RWPE2 (cell line): ENCODE results near the gene ADK.
"Not testable (repeated sequence)": the region's sequence is repeated elsewhere in the genome, so short reads cannot be mapped to it uniquely, and the experiment has no call there.

ENCODE experiments used
- ATAC-seq: fragments of 200-7000 bp; cut with Tn5 transposase; 3 replicates; pipeline ENCODE4 v1.9.1; 2021; ENCODE audit warnings: low read depth
- DNase-seq: peaks from one replicate; pipeline ENCODE4 v3.0.0-alpha.2; 2020; ENCODE audit warnings: low spot score
- H3K27ac ChIP-seq: fragments of 450-650 bp; 2 replicates; pipeline ENCODE4 v1.5.1; 2017; ENCODE audit warnings: mild to moderate bottlenecking; ENCODE audit not compliant: poor library complexity, severe bottlenecking
- H3K27me3 ChIP-seq: fragments of 250-450 bp; sonication (Bioruptor Pico); 2 replicates; pipeline ENCODE4 v1.5.1; 2021; ENCODE audit warnings: mild to moderate bottlenecking, moderate library complexity; ENCODE audit not compliant: insufficient read depth, poor library complexity, severe bottlenecking
- H3K36me3 ChIP-seq: fragments of 250-450 bp; sonication (Bioruptor Pico); 2 replicates; pipeline ENCODE4 v1.5.1; 2020; ENCODE audit warnings: low read depth, mild to moderate bottlenecking, moderate library complexity
- H3K4me1 ChIP-seq: fragments of 250-450 bp; sonication (Bioruptor Pico); 2 replicates; pipeline ENCODE4 v1.5.1; 2021; ENCODE audit warnings: mild to moderate bottlenecking, moderate library complexity; ENCODE audit not compliant: insufficient read depth, poor library complexity, severe bottlenecking
- H3K4me3 ChIP-seq: fragments of 250-450 bp; sonication (Bioruptor Pico); 2 replicates; pipeline ENCODE4 v1.5.1; 2021; ENCODE audit warnings: mild to moderate bottlenecking, moderate library complexity; ENCODE audit not compliant: severe bottlenecking
- H3K9me3 ChIP-seq: fragments of 250-450 bp; sonication (Bioruptor Pico); 2 replicates; pipeline ENCODE4 v1.5.1; 2021; ENCODE audit warnings: mild to moderate bottlenecking, moderate library complexity; ENCODE audit not compliant: severe bottlenecking
- CTCF ChIP-seq: fragments of 450-650 bp; IDR thresholded peaks from one replicate; pipeline ENCODE4 v1.5.1; 2017; ENCODE audit warnings: mild to moderate bottlenecking, moderate library complexity; ENCODE audit not compliant: poor library complexity, severe bottlenecking

ADK gene

GRCh38 chr10:74485283-74485682, 334.3 kb downstream of the ADK start:
- ATAC-seq, result no peak

GRCh38 chr10:74486659-74487058, 335.6 kb downstream of the ADK start:
- Histone ChIP-seq H3K9me3 (no peaks in the 10 kb centered on the region), H3K27ac (no peak overlapping the region), H3K4me3 (no peak overlapping the region), H3K27me3 (no peaks in the 10 kb centered on the region), H3K36me3 (peaks cover 2% of the 10 kb centered on the region), H3K4me1 (peaks cover 17% of the 10 kb centered on the region)
- no peak for TF ChIP-seq CTCF
- DNase-seq (no peak), ATAC-seq (no peak)

More at GRCh38 chr10:74485283-74485682, 334.3 kb downstream of the ADK start:
- Histone ChIP-seq H3K36me3 (peaks cover 10% of the 10 kb centered on the region), H3K9me3 (no peaks in the 10 kb centered on the region), H3K4me3 (no peak overlapping the region), H3K27ac (no peak overlapping the region), H3K27me3 (no peaks in the 10 kb centered on the region), H3K4me1 (peaks cover 17% of the 10 kb centered on the region)
- TF ChIP-seq CTCF, result no peak
- no peak for DNase-seq

GRCh38 chr10:74488907-74489306, 337.9 kb downstream of the ADK start:
- H3K4me3 ChIP-seq, result no peak overlapping the region
- H3K27ac ChIP-seq, result peak overlapping the region; percentile 13
- ATAC-seq (peak; percentile 68), DNase-seq (no peak)
- H3K4me1 ChIP-seq, result peaks cover 17% of the 10 kb centered on the region
- H3K36me3 ChIP-seq, result no peaks in the 10 kb centered on the region; the same call in none of the 2 replicates
- no peaks in the 10 kb centered on the region for H3K9me3 ChIP-seq
- no peak for TF ChIP-seq CTCF
- no peaks in the 10 kb centered on the region for H3K27me3 ChIP-seq

- Histone ChIP-seq H3K9me3 (no peaks in the 10 kb centered on the region), H3K27me3 (no peaks in the 10 kb centered on the region), H3K4me1 (peaks cover 17% of the 10 kb centered on the region), H3K4me3 (no peak overlapping the region), H3K36me3 (no peaks in the 10 kb centered on the region; the same call in none of the 2 replicates), H3K27ac (no peak overlapping the region)
- ATAC-seq (no peak), DNase-seq (no peak)
- no peak for TF ChIP-seq CTCF
These were observed 339.5 kb downstream of the ADK start for GRCh38 chr10:74490551-74490950.

GRCh38 chr10:74491014-74491413, 340.0 kb downstream of the ADK start:
- no peak for TF ChIP-seq CTCF
- DNase-seq, result no peak
- no peak overlapping the region for H3K4me3 ChIP-seq
- H3K27ac ChIP-seq, result no peak overlapping the region
- peaks cover 17% of the 10 kb centered on the region for H3K4me1 ChIP-seq
- no peaks in the 10 kb centered on the region for H3K9me3 ChIP-seq
- H3K27me3 ChIP-seq, result no peaks in the 10 kb centered on the region
- no peaks in the 10 kb centered on the region; the same call in 1 of the 2 replicates for H3K36me3 ChIP-seq
- no peak for ATAC-seq

GRCh38 chr10:74496276-74496675, 345.3 kb downstream of the ADK start:
- not testable (repeated sequence) for H3K36me3 ChIP-seq, H3K4me1 ChIP-seq, H3K27ac ChIP-seq, ATAC-seq, H3K9me3 ChIP-seq, H3K27me3 ChIP-seq, DNase-seq, H3K4me3 ChIP-seq

GRCh38 chr10:74498664-74499063, 347.6 kb downstream of the ADK start:
- not testable (repeated sequence) for H3K27ac ChIP-seq, ATAC-seq, H3K9me3 ChIP-seq, H3K4me3 ChIP-seq, H3K36me3 ChIP-seq, DNase-seq, H3K27me3 ChIP-seq
- H3K4me1 ChIP-seq, result peaks cover 25% of the 10 kb centered on the region
